BE2C (cell line): ENCODE results near the gene MUCL3.

Experiments used
- DNase-seq: peaks from one replicate; pipeline ENCODE4 v3.0.0-alpha.2; 2020
- H3K27me3 ChIP-seq: fragments of 250-450 bp; sonication (Bioruptor Pico); 2 replicates; pipeline ENCODE4 v1.5.1; 2020; ENCODE audit warnings: mild to moderate bottlenecking
- H3K36me3 ChIP-seq: fragments of 250-450 bp; sonication (Bioruptor Pico); 2 replicates; pipeline ENCODE4 v1.5.1; 2020; ENCODE audit warnings: mild to moderate bottlenecking
- H3K4me1 ChIP-seq: fragments of 250-450 bp; sonication (Bioruptor Pico); 2 replicates; pipeline ENCODE4 v1.5.1; 2020
- H3K4me3 ChIP-seq: 2 replicates; pipeline ENCODE4 v1.5.1; 2011; ENCODE audit warnings: low read depth, low read length
- H3K9me3 ChIP-seq: fragments of 250-450 bp; sonication (Bioruptor Pico); 2 replicates; pipeline ENCODE4 v1.5.1; 2020
- CTCF ChIP-seq: IDR thresholded peaks from 2 replicates; pipeline ENCODE4 v1.5.1; 2012; ENCODE audit warnings: mild to moderate bottlenecking, low read depth, low read length

MUCL3 gene

GRCh38 chr6:30935018-30935417 is 5.8 kb upstream of the MUCL3 start:
- TF ChIP-seq CTCF = no peak
- no peak for DNase-seq
- H3K9me3 ChIP-seq = no peaks in the 10 kb centered on the region
- H3K4me1 ChIP-seq = no peaks in the 10 kb centered on the region
- no peak overlapping the region for H3K4me3 ChIP-seq
- H3K36me3 ChIP-seq = no peaks in the 10 kb centered on the region
- peaks cover 10% of the 10 kb centered on the region for H3K27me3 ChIP-seq

GRCh38 chr6:30937265-30937664 is 3.5 kb upstream of the MUCL3 start:
- H3K36me3 ChIP-seq = no peaks in the 10 kb centered on the region
- TF ChIP-seq CTCF = no peak
- H3K4me3 ChIP-seq = no peak overlapping the region
- no peaks in the 10 kb centered on the region for H3K4me1 ChIP-seq
- no peak for DNase-seq
- H3K27me3 ChIP-seq = peaks cover 23% of the 10 kb centered on the region
- no peaks in the 10 kb centered on the region for H3K9me3 ChIP-seq

- DNase-seq = no peak
- no peak overlapping the region for H3K4me3 ChIP-seq
- no peaks in the 10 kb centered on the region for H3K36me3 ChIP-seq
- no peak for TF ChIP-seq CTCF
- peaks cover 29% of the 10 kb centered on the region for H3K27me3 ChIP-seq
- no peaks in the 10 kb centered on the region for H3K9me3 ChIP-seq
- no peaks in the 10 kb centered on the region for H3K4me1 ChIP-seq
These were observed 2.0 kb upstream of the MUCL3 start for GRCh38 chr6:30938730-30939129.

GRCh38 chr6:30939473-30939872 is 1.3 kb upstream of the MUCL3 start:
- H3K36me3 ChIP-seq = no peaks in the 10 kb centered on the region
- no peaks in the 10 kb centered on the region for H3K9me3 ChIP-seq
- no peak overlapping the region for H3K4me3 ChIP-seq
- no peak for TF ChIP-seq CTCF
- H3K4me1 ChIP-seq = no peaks in the 10 kb centered on the region
- peaks cover 29% of the 10 kb centered on the region for H3K27me3 ChIP-seq
- no peak for DNase-seq

GRCh38 chr6:30942338-30943060 is 1.7 kb downstream of the MUCL3 start:
- DNase-seq = no peak
- Histone ChIP-seq H3K4me3 (no peak overlapping the region), H3K36me3 (no peaks in the 10 kb centered on the region)

More at GRCh38 chr6:30942338-30943060, 1.7 kb downstream of the MUCL3 start:
- no peaks in the 10 kb centered on the region for H3K9me3 ChIP-seq
- TF ChIP-seq CTCF = peak; percentile 26; the same call in 1 of the 2 replicates
- no peaks in the 10 kb centered on the region for H3K4me1 ChIP-seq
- H3K27me3 ChIP-seq = peaks cover 36% of the 10 kb centered on the region
